Neural progenitor cell (in vitro differentiated cells): Measurements from ENCODE around the gene ZNF506. TPM values are rescaled to one million over a fixed set of nuclear protein-coding genes. Genes with fewer than 3 reads are reported as not detected.

Experiments used
- DNase-seq: peaks from one replicate; pipeline ENCODE4 v3.0.0-alpha.2; 2016; ENCODE audit warnings: low spot score
- H2AFZ ChIP-seq: fragments of 200-600 bp; sonication (generic); replicated peaks from 2 replicates; pipeline ENCODE4 v1.6.1; 2016; ENCODE audit warnings: antibody characterized with exemption
- H3F3A ChIP-seq: fragments of 200-600 bp; sonication (generic); 2 replicates; pipeline ENCODE4 v1.6.1; 2016; ENCODE audit warnings: antibody characterized with exemption, low read depth
- H3K27ac ChIP-seq: fragments of 200-600 bp; sonication (generic); 2 replicates; pipeline ENCODE4 v1.5.1; 2016; ENCODE audit warnings: mild to moderate bottlenecking
- H3K27me3 ChIP-seq: fragments of 200-600 bp; sonication (generic); 2 replicates; pipeline ENCODE4 v1.6.1; 2016; ENCODE audit warnings: mild to moderate bottlenecking, moderate library complexity
- H3K36me3 ChIP-seq: fragments of 200-600 bp; sonication (generic); 2 replicates; pipeline ENCODE4 v1.5.1; 2016
- H3K4me1 ChIP-seq: fragments of 200-600 bp; sonication (generic); 2 replicates; pipeline ENCODE4 v1.6.1; 2016; ENCODE audit warnings: mixed run types
- H3K4me2 ChIP-seq: fragments of 200-600 bp; sonication (generic); 2 replicates; pipeline ENCODE4 v1.6.1; 2016
- H3K4me3 ChIP-seq: fragments of 200-600 bp; sonication (generic); 2 replicates; pipeline ENCODE4 v1.5.1; 2016
- H3K79me2 ChIP-seq: fragments of 200-600 bp; sonication (generic); 2 replicates; pipeline ENCODE4 v1.6.1; 2016; ENCODE audit warnings: low read depth
- H3K9ac ChIP-seq: fragments of 200-600 bp; sonication (generic); 2 replicates; pipeline ENCODE4 v1.6.1; 2016
- H3K9me3 ChIP-seq: fragments of 200-600 bp; sonication (generic); 2 replicates; pipeline ENCODE4 v1.5.1; 2016; ENCODE audit warnings: low read depth
- H4K20me1 ChIP-seq: fragments of 200-600 bp; sonication (generic); 2 replicates; pipeline ENCODE4 v1.6.1; 2016; ENCODE audit warnings: low read depth
- H3K27ac Mint-ChIP-seq: 3 replicates; pipeline ENCODE4 v1.8.0; 2021; ENCODE audit warnings: mixed read lengths
- H3K27me3 Mint-ChIP-seq: 2 replicates; pipeline ENCODE4 v1.8.0; 2022; ENCODE audit warnings: low read depth, mild to moderate bottlenecking, inconsistent platforms, moderate library complexity, mixed read lengths; ENCODE audit not compliant: insufficient read depth
- H3K36me3 Mint-ChIP-seq: 3 replicates; pipeline ENCODE4 v1.8.0; 2021; ENCODE audit warnings: mixed read lengths
- H3K4me1 Mint-ChIP-seq: 3 replicates; pipeline ENCODE4 v1.8.0; 2021; ENCODE audit warnings: mixed read lengths
- H3K4me3 Mint-ChIP-seq: 3 replicates; pipeline ENCODE4 v1.8.0; 2021; ENCODE audit warnings: mild to moderate bottlenecking, moderate library complexity, mixed read lengths
- H3K9me3 Mint-ChIP-seq: 3 replicates; pipeline ENCODE4 v1.8.0; 2020; ENCODE audit warnings: mixed read lengths
- EZH2 ChIP-seq: fragments of 200-600 bp; sonication (generic); IDR thresholded peaks from 2 replicates; pipeline ENCODE4 v1.6.1; 2017; ENCODE audit warnings: antibody characterized with exemption, mild to moderate bottlenecking, moderate library complexity
- EZH2phosphoT487 ChIP-seq: fragments of 200-600 bp; sonication (generic); IDR thresholded peaks from 2 replicates; pipeline ENCODE4 v1.6.1; 2017; ENCODE audit warnings: antibody characterized with exemption
- total RNA-seq: library from RNA; depleted of rRNA; stranded (reverse); fragments of >200 nt; gene quantifications from 2 replicates; pipeline ENCODE4 v1.2.3, GENCODE V29; 2015; ENCODE audit warnings: low replicate concordance
- TF ChIP-seq, protein P1 (sequence below): fragments of 200-600 bp; sonication (generic); IDR thresholded peaks from 2 replicates; pipeline ENCODE4 v1.5.1; 2017; ENCODE audit warnings: antibody characterized with exemption, mild to moderate bottlenecking

The ZNF506 gene
- total RNA-seq, 1 donor from 2014 or later: 19.9 TPM

DNA sequence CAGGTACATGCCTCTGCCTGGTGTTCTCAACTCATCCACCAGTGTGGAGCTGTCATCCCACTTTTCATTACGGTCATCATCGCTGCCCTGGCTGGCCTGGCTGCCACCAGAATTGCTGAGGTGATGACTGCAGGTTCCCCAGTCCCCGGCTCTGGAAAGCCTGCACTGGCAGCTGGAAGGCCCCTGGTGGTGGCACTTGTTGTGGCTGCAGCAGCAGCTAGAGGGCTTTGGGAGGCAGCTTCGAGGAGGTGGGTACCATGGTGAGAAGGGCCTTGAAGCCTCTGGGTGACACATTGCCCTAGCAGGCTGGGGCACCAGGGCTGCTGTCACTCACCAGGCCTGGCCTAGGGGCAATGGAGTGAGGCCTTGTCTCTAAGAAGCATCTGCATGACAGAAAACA, 63.4 kb downstream of the ZNF506 start:
- Histone ChIP-seq H3K36me3 (no peaks in the 10 kb centered on the region), H3K4me2 (no peak overlapping the region), H4K20me1 (no peaks in the 10 kb centered on the region), H3K9ac (no peak overlapping the region), H3K79me2 (no peaks in the 10 kb centered on the region), H2AFZ (no peak overlapping the region), H3K27ac (no peak overlapping the region), H3K4me1 (no peaks in the 10 kb centered on the region), H3K4me3 (no peak overlapping the region), H3K9me3 (no peaks in the 10 kb centered on the region), H3K27me3 (no peaks in the 10 kb centered on the region), H3F3A (no peaks in the 10 kb centered on the region)
- DNase-seq: no peak
- Mint-ChIP-seq H3K4me3 (no peak overlapping the region), H3K36me3 (no peaks in the 10 kb centered on the region), H3K27ac (no peak overlapping the region), H3K9me3 (peaks cover 26% of the 10 kb centered on the region), H3K27me3 (peaks cover 5% of the 10 kb centered on the region), H3K4me1 (no peaks in the 10 kb centered on the region)
- TF ChIP-seq EZH2 (no peak), EZH2phosphoT487 (no peak)
- TF ChIP-seq, protein P1, sequence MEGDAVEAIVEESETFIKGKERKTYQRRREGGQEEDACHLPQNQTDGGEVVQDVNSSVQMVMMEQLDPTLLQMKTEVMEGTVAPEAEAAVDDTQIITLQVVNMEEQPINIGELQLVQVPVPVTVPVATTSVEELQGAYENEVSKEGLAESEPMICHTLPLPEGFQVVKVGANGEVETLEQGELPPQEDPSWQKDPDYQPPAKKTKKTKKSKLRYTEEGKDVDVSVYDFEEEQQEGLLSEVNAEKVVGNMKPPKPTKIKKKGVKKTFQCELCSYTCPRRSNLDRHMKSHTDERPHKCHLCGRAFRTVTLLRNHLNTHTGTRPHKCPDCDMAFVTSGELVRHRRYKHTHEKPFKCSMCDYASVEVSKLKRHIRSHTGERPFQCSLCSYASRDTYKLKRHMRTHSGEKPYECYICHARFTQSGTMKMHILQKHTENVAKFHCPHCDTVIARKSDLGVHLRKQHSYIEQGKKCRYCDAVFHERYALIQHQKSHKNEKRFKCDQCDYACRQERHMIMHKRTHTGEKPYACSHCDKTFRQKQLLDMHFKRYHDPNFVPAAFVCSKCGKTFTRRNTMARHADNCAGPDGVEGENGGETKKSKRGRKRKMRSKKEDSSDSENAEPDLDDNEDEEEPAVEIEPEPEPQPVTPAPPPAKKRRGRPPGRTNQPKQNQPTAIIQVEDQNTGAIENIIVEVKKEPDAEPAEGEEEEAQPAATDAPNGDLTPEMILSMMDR: peak; percentile 3

DNA sequence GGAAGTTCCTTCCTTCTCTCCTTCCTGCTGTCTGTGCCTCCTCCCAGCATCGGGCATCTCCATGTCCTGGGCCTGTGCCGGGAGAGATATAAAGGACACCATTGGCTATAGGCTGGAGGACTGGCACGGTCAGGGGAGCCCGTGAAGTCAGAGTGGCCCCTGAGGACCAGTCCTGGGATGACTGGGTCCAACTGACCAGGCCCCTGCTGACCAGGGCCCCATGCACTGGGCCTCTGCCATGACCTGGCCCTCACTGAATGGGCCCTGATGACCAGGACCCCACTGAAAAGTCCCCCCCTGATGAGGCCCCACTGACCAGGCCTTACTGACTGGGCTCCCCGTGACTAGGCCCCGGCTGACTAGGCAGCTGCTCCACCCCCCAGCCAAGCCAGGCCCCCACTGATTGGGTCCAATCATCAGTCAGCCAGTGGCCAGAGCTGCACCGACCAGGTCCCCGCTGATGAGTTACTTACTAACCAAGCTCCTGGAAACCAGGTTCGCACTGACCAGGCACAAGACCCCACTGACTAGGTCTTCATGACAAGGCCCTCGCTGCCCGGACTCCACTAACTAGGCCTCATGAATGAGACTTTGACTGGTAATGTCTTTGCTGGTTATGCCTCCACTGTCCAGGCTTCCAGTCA, 68.7 kb downstream of the ZNF506 start:
- Mint-ChIP-seq H3K27me3 (peaks cover 5% of the 10 kb centered on the region), H3K36me3 (no peaks in the 10 kb centered on the region), H3K4me1 (no peaks in the 10 kb centered on the region), H3K27ac (no peak overlapping the region), H3K9me3 (peaks cover 45% of the 10 kb centered on the region), H3K4me3 (no peak overlapping the region)
- H3K27ac ChIP-seq: no peak overlapping the region
- H4K20me1 ChIP-seq: no peaks in the 10 kb centered on the region
- H3F3A ChIP-seq: no peaks in the 10 kb centered on the region
- no peak overlapping the region for H2AFZ ChIP-seq
- H3K27me3 ChIP-seq: no peaks in the 10 kb centered on the region
- no peaks in the 10 kb centered on the region for H3K36me3 ChIP-seq
- H3K4me1 ChIP-seq: no peaks in the 10 kb centered on the region
- no peak for DNase-seq
- H3K79me2 ChIP-seq: no peaks in the 10 kb centered on the region
- H3K4me3 ChIP-seq: no peak overlapping the region
- no peak overlapping the region for H3K9ac ChIP-seq
- no peaks in the 10 kb centered on the region for H3K9me3 ChIP-seq
- TF ChIP-seq EZH2 (no peak), EZH2phosphoT487 (no peak)
- TF ChIP-seq, protein P1: no peak
- no peak overlapping the region for H3K4me2 ChIP-seq

GRCh38 chr19:19751846-19752245, 69.7 kb downstream of the ZNF506 start:
- Histone ChIP-seq H3K36me3 (no peaks in the 10 kb centered on the region), H3K4me1 (no peaks in the 10 kb centered on the region), H3F3A (no peaks in the 10 kb centered on the region), H3K4me3 (no peak overlapping the region), H2AFZ (no peak overlapping the region), H3K9ac (no peak overlapping the region), H3K27me3 (no peaks in the 10 kb centered on the region), H3K27ac (no peak overlapping the region), H3K79me2 (no peaks in the 10 kb centered on the region), H4K20me1 (no peaks in the 10 kb centered on the region), H3K4me2 (no peak overlapping the region), H3K9me3 (no peaks in the 10 kb centered on the region)
- TF ChIP-seq EZH2phosphoT487: no peak
- peak overlapping the region; percentile 65 for H3K4me3 Mint-ChIP-seq
- H3K36me3 Mint-ChIP-seq: no peaks in the 10 kb centered on the region
- no peak for DNase-seq
- peaks cover 3% of the 10 kb centered on the region for H3K27me3 Mint-ChIP-seq
- H3K9me3 Mint-ChIP-seq: peaks cover 45% of the 10 kb centered on the region
- H3K27ac Mint-ChIP-seq: no peak overlapping the region
- no peaks in the 10 kb centered on the region for H3K4me1 Mint-ChIP-seq
